ENCODE data around the gene CTDP1.

Gene CTDP1

DNA sequence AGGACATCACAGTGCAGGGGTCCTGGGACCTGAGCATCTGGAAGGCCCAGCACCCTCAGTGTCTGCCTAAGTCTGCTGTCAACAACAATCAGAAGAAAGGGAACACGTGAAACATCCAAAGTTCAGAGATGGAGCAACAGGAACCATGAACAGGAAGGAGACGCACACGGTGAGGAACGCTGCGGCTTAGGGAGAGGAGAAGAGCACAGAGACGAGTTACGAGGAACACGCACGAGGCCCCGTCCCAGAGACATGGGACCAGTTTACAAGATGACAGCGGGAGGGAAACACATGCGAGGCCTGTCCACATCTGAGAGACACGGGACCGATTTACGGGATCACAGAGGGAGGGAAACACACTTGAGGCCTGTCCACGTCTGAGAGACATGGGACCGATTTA is 115.2 kb downstream of the CTDP1 start:
- no peak for DNase-seq (ENCODE audit: low read depth in 1 of 2, low spot score in 1 of 2)

DNA sequence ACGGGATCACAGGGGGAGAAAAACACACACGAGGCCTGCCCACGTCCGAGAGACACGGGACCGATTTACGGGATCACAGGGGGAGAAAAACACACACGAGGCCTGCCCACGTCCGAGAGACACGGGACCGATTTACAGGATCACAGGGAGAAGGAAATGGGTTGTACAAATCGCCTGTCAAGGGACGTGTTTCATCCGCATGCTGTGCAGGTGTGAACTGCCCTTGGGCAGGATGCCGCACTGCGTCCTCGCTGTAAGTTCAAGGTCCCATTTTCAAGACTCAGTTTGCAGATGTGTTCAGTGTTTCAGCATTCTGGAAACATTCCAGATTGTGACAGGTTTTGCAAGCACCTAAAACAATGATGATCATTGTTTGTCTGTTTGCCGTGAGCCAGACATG is 115.8 kb downstream of the CTDP1 start:
- DNase-seq (ENCODE audit: low read depth in 1 of 2, low spot score in 1 of 2), result no peak

DNA sequence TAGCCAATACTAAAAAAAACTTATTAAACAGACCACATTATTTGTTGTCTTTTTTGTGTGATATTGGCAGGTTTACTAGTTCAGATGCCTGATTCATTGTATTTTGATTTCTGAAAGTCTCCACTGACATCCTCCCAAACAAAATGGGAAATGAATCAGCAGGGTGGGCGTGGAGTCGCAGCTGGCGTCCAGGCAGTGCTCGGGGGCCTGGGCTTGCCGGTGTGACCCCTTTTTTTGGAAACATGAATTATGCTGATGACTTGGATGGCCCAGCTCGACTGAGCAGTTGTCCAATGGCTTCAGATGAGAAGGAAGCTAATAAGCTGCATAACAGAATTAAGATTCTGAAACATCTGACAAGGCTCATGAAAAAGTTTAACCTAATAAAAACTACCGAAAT is 116.4 kb downstream of the CTDP1 start:
- no peak for DNase-seq (ENCODE audit: low read depth in 1 of 2, low spot score in 1 of 2)

DNA sequence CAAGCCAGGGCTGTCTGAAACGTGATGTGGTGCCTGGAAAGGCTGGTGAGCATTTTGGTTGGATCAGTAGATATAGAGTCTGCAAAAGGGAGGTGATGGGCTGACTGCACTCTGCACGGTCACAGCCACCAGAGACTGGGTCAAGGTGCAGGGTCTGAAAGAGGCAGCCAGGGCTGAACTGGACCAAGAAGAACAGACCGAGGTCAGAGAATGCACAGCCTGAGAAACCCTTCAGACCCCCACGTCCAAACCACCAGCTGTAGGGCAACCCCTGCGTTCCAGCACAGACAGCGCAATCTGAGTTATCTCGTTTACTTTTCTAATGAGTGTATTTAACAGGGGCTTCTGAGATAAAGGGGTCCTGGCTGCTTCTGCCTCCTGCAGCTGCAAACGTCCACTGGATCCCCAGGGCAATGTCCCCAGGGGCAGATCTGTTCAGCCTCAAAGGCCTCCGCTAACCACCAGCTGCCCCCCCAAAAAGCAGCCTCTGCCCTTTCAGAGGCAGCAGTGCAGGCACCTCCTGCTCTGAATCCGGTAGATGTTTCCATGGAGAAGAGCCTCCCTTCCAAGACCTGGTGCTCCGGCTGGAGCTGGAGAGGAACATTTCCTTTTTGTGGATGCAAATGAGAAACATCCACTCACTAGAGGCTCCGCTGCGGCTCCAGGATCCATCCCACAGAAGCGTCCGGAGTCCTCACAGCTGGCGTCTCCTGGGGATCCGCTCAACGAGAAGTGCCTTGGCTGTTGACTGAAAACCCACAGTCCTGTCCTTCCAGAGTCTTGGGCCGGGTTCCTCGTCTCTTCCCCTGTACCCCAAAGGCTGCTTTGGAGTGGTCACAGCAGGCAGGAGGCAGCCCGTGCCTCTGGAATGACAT is 117.2 kb downstream of the CTDP1 start:
- no peak for DNase-seq (ENCODE audit: low read depth in 1 of 2, low spot score in 1 of 2)

DNA sequence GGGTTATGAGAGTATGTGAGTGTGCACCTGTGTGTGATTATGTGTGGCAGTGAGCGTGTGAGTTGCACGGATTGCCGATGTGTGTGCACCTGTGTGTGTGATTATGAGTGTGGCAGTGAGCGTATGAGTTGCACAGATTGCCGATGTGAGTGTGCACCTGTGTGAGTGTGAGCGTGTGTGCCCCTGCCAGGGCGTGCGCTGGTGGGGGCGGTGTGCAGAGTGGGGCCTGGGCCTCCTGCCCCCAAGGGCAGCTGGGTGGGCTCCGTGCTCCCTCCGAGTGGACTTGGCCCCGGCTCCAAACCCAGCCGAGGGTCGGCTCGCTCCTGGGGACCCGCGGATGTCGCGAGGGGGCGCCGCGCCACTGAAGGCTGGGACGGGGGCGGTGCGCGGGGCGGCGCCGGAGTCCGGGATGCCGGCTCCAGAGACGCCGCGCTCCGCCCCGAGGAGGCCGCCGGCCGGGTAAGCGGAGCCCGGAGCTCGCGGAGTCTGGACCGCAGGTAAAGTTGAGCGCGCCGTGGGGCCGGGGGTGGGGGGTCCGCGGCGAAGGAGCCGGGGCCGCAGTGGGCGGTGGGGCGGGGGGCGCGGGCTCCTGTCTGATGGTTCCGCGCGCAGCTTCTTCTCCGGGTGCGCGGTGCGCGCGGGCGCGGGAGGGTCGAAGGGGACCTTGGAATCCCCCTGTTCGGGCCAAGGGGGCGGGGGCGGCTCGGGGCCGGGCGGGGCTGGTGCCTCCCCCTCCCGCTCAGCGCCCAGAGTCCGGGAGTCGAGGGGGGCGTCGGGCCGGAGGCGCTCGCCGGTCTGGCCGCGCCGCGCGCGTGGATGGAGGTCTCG is 118.1 kb downstream of the CTDP1 start, which contains the start of gene KCNG2:
KCNG2 (plus strand) TSS at position 421 of the 828 bp plus-strand sequence. CDS start 65,730 bp downstream, outside the sequence.
- no peak for DNase-seq (ENCODE audit: low read depth in 1 of 2, low spot score in 1 of 2)

DNA sequence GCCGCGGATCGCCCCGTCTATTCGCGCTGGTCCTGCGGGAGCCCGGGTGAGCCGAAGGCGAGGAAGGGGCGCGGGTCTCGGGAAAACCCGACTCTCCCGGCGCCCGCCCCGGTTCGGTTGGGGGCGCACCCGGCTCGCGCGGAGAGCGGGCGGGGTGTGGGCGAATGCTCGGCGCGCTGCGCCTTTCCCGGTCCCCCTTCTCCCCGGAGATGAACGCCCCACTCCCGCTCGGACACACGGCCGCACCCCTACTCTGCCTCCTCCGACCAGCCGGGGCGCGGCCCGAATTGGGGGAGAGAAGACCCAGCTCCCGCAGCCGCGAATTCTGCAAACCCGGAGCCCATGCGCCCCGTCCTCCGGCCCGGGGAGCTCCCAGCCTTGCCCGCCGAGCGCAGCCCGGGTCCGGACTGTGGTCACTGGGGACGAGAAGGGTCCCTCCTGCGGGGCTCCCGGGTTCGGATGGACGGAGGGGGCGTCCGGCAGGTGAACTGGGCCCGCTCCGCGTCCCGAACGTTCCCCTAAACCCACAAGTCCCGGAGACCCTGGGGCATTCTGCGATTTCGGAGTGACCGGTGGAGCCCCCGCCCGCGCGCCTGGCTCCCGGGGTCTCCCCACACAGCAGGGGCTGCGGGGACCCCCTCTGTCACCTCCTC is 118.9 kb downstream of the CTDP1 start:
- no peak for DNase-seq (ENCODE audit: low read depth in 1 of 2, low spot score in 1 of 2)

DNA sequence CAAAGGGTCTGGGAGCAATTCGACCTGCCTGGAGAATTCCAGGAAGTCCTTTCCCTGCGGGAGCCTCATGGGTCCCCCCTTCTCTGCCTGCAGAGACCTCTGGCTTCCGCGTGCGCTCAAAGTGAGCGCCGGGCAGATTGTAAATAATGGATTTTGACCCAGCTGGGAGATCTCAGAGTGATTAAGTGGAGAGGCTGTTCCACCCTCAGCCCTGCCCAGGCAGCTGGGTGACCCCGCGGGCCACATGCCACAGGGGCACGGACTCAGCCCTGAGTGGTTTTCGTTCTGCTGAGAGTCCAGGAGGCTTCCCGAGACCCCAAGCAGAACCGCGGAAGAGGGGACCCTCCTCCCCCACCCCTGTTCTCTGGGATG is 119.4 kb downstream of the CTDP1 start:
- DNase-seq (ENCODE audit: low read depth in 1 of 2, low spot score in 1 of 2), result no peak

DNA sequence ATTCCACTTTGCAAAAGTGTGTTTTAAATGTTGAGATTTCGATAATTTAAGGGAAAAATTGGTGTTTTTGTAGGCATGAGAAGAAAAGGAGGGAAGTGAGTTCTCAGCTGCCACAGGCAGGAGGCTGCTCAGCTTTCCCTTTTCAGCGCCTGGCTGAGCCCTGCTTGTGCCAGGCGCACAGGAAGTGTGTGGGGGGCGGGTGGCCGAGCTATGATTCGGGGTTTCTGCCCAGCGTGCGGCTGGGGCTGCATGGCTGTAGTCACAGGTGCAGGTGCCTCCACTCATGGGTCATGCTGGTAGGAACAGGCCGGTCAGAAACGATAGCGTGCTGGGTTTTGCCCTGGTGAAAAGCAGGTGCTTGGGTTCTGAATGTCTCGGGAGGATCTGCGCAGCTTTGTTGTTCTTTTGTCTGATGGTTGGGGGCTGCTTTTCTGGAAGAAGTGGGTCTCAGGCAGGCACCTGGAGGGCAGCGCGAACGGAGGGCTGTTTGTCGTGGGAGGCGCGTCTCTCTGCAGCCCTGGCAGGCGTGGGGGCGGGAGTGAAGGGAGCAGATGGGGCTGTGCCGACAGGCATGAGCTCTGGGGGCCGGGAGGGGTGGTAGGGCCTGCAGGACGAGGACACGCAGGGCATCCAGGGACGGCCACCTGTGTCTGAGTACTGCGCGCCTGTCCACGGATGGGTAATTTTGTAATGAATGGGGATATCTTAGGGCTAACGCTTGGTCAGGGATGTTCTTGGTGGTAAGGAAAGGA is 120.2 kb downstream of the CTDP1 start:
- DNase-seq (ENCODE audit: low read depth in 1 of 2, low spot score in 1 of 2), result no peak

DNA sequence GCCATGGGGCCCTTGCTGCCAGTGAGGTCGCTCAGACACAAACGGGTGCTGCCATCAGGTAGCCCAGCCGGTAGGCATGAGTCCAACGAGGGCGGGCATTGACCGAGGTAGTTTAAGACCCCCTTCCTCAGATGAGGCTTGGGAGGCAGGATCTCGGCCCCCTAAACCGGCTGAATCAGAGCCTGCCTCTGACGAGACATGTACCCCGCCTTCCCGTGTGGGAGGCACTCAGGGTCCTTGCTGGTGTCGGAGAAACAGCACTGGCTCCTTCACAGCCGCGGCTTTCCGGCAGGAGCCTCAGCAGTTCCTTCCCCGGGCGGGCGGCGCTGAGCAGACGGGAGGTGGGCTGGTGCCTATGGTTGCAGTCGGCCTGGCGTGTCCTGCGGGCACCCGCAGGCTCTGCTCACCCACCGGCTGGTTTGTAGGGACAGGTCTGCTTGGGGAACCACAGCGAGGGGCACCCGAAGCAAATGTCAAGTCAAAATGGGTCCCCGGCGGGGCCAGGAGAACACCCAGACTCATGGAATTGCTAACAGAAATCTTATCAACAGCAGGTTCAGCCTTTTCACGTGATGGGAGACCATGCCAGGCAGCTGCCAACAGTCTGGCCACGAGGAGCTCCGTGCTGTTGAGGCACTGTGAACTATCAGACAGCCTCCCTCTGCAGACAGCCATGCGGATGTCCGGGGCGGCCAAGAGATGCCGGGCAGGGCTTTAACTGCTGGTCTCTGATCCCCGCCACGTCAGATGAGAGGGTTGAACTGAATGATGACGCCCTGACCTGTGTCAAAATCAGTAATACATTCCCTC is 121.0 kb downstream of the CTDP1 start:
- no peak for DNase-seq (ENCODE audit: low read depth in 1 of 2, low spot score in 1 of 2)

DNA sequence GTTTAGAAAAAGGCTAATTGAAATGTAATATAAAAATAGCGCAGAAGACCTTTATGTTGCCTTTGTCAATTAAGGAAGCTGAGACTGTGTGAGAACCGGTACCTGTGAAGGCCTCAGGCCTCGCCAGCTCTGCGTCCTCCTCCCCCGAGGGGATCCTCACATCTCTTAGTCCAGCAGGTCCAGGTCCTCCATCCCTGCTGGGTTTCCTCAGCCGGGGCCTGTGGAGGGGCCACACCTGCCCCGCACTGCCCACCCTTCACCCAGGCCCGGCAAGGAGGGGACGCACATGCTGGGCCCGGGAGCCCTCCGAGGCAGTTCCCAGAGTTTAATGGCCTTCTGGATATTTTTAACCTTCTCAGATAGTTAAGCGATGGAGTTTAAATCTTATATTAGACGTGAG is 121.6 kb downstream of the CTDP1 start:
- no peak for DNase-seq (ENCODE audit: low read depth in 1 of 2, low spot score in 1 of 2)

DNA sequence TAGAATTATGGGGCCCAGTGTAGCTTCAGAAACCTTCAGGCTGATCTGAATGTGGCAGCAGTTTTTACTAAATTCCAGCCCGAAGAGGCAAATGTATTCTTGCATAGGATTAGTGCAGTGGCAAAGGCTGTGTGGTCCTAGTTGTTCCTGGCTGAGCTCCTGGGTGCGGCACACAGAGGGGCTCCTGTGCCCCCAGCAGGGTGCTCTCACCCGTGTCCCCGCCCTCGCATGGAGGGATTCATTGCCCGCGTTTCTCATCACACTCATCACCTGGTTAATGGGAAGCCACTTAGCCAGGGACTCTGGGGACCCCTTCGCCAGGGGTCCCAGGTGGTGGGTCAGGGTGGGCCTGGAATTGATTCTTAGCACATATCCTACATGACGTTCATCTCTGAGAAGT is 122.0 kb downstream of the CTDP1 start:
- DNase-seq (ENCODE audit: low read depth in 1 of 2, low spot score in 1 of 2), result no peak

DNA sequence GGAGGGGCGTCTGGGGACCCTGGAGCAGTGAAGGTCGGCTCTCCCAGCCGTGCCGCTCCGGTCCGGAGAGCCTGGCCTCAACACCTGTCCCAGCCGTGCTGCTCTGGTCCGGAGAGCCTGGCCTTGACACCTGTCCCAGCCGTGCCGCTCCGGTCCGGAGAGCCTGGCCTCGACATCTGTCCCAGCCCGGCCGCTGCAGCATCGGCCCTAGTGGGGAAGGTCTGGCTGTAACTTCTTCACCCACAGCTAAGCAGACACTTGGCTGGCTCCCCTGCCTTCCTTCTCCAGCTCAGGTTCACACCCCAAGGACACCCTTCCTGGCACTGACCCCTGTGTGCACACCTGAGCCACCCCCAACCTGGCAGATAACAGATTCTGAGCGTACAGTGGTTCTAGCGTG is 122.7 kb downstream of the CTDP1 start:
- DNase-seq (ENCODE audit: low read depth in 1 of 2, low spot score in 1 of 2), result no peak

DNA sequence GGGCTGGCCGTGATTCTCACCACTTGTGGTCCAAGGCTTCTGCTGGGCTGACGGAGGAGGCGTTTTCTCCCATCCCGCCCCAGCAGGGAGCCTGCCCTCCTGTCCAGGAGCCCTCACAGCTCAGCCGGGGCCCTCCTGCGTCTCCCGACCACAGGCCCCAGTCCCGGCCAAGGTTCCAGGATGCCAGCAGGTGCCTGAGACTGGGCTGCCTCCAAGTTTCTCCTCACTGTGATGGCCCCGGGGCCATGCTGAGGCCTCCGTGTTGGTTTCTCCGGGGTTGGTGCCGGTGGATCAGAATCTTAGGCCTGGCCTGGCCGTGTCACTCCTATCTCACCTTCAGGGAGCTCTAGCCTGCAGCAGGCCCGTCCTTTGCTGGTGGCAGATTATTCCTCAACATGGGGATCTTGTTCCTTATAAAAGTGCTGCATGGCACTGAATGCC is 124.0 kb downstream of the CTDP1 start:
- DNase-seq (ENCODE audit: low read depth in 1 of 2, low spot score in 1 of 2), result no peak

Data from activated T-helper 1 cell treated with anti-CD3 and anti-CD28 coated beads, Interleukin-2, amount 50 U/mL, for 16 hours (primary cell).